Activated T-helper 1 cell treated with anti-CD3 and anti-CD28 coated beads, Interleukin-2, amount 50 U/mL, for 16 hours (primary cell): Measurements from ENCODE around the gene TGFB1.
"Not testable (repeated sequence)": the region's sequence is repeated elsewhere in the genome, so short reads cannot be mapped to it uniquely, and the experiment has no call there.

Source experiments
- DNase-seq, 2 donors: peaks; one replicate each; pipeline ENCODE4 v3.0.0-alpha.2; 2020; ENCODE audit warnings: low read depth in 1 of 2, low spot score in 1 of 2

The TGFB1 gene

GRCh38 chr19:41353466-41354342 lies at the start of gene TGFB1:
Gene TGFB1, minus strand, starts transcription at chr19:41353922. Its CDS starts 878 bp downstream, at chr19:41353044.
- DNase-seq: peak; percentile 86 to 93

- DNase-seq: no peak
These were observed 48.3 kb upstream of the TGFB1 start for GRCh38 chr19:41402010-41402409.

- no peak for DNase-seq
These were observed 47.8 kb upstream of the TGFB1 start for GRCh38 chr19:41401483-41401882.

- no peak for DNase-seq
These were observed 45.8 kb upstream of the TGFB1 start for GRCh38 chr19:41399525-41399924.

GRCh38 chr19:41399091-41399490 lies 45.4 kb upstream of the TGFB1 start:
- no peak for DNase-seq

GRCh38 chr19:41398598-41398997 lies 44.9 kb upstream of the TGFB1 start:
- no peak for DNase-seq

- DNase-seq: no peak
These were observed 44.3 kb upstream of the TGFB1 start for GRCh38 chr19:41398050-41398418.

- peak; percentile 98 to 99 for DNase-seq
These were observed 43.6 kb upstream of the TGFB1 start, which contains the start of the genes BCKDHA and EXOSC5 for GRCh38 chr19:41397086-41398049. Gene BCKDHA, plus strand, starts transcription at chr19:41397818. Its CDS starts 10 bp downstream, at chr19:41397828. Gene EXOSC5, minus strand, starts transcription at chr19:41397359. Its CDS starts 31 bp downstream, at chr19:41397328.

GRCh38 chr19:41395355-41395754 lies 41.6 kb upstream of the TGFB1 start:
- no peak for DNase-seq

- no peak for DNase-seq
These were observed 39.1 kb upstream of the TGFB1 start for GRCh38 chr19:41392775-41393174.

- no peak for DNase-seq
These were observed 37.9 kb upstream of the TGFB1 start for GRCh38 chr19:41391618-41392017.

- no peak for DNase-seq
These were observed 32.7 kb upstream of the TGFB1 start for GRCh38 chr19:41386442-41386841.

GRCh38 chr19:41384351-41384750 lies 30.6 kb upstream of the TGFB1 start:
- DNase-seq: no peak

GRCh38 chr19:41381536-41381935 lies 27.8 kb upstream of the TGFB1 start:
- DNase-seq: not testable (repeated sequence)

- no peak for DNase-seq
These were observed 24.4 kb upstream of the TGFB1 start for GRCh38 chr19:41377977-41378709.

- no peak for DNase-seq
These were observed 23.3 kb upstream of the TGFB1 start for GRCh38 chr19:41376998-41377365.

- DNase-seq: no peak
These were observed 22.7 kb upstream of the TGFB1 start, which contains the start of gene TMEM91 for GRCh38 chr19:41376241-41376997. Gene TMEM91, plus strand, starts transcription at chr19:41376533. Its CDS starts 1,777 bp downstream, at chr19:41378310.

- no peak for DNase-seq
These were observed 20.3 kb upstream of the TGFB1 start for GRCh38 chr19:41373993-41374392.

GRCh38 chr19:41372501-41372900 lies 18.8 kb upstream of the TGFB1 start:
- DNase-seq: no peak

- no peak for DNase-seq
These were observed 17.8 kb upstream of the TGFB1 start for GRCh38 chr19:41371541-41371940.
